Upper lobe of left lung (tissue), 6 donors: ENCODE data around the gene KCTD17. TPM values are rescaled to one million over a fixed set of nuclear protein-coding genes. Genes with fewer than 3 reads are reported as not detected.

ENCODE experiments used
- ATAC-seq, 2 donors: fragments of 200-7000 bp; cut with Tn5 transposase; one replicate each; pipeline ENCODE4 v1.9.1; 2022; ENCODE audit warnings: mild to moderate bottlenecking in 2 of 2, moderate library complexity in 2 of 2; ENCODE audit not compliant: low FRiP score in 2 of 2
- DNase-seq, 2 donors: peaks; one replicate each; pipeline ENCODE4 v3.0.0-alpha.2; 2019 to 2020
- H3K27ac ChIP-seq, 4 donors: fragments of 200-600 bp; sonication (generic); one replicate each; pipeline ENCODE4 v1.5.1; 2016 to 2019
- H3K27me3 ChIP-seq, 4 donors: fragments of 200-600 bp; sonication (generic); one replicate each; pipeline ENCODE4 v1.5.1; 2017 to 2019
- H3K36me3 ChIP-seq, 4 donors: fragments of 200-600 bp; sonication (generic); one replicate each; pipeline ENCODE4 v1.5.1; 2016 to 2019
- H3K4me1 ChIP-seq, 4 donors: fragments of 200-600 bp; sonication (generic); one replicate each; pipeline ENCODE4 v1.5.1; 2018 to 2019
- H3K4me3 ChIP-seq, 4 donors: fragments of 200-600 bp; sonication (generic); one replicate each; pipeline ENCODE4 v1.5.1; 2017 to 2019; ENCODE audit warnings: mild to moderate bottlenecking in 2 of 4, moderate library complexity in 1 of 4
- H3K9me3 ChIP-seq, 4 donors: fragments of 200-600 bp; sonication (generic); one replicate each; pipeline ENCODE4 v1.5.1; 2018 to 2019
- EP300 ChIP-seq, 4 donors: sonication (generic); formaldehyde crosslinking; IDR thresholded peaks; one replicate each; pipeline ENCODE4 v1.5.1; 2017; ENCODE audit warnings: antibody characterized with exemption in 4 of 4, control low read depth in 2 of 4
- POLR2A ChIP-seq, 4 donors: fragments of 450-650 bp; IDR thresholded peaks; one replicate each; pipeline ENCODE4 v1.5.1; 2016 to 2017; ENCODE audit warnings: antibody characterized with exemption in 4 of 4, mild to moderate bottlenecking in 2 of 4
- POLR2AphosphoS5 ChIP-seq, 2 donors: sonication (generic); formaldehyde crosslinking; IDR thresholded peaks; one replicate each; pipeline ENCODE4 v1.5.1; 2017; ENCODE audit warnings: antibody characterized with exemption in 2 of 2
- WGBS, 2 donors: methylation state at CpG; one replicate each; pipeline ENCODE4 v1.1.5; 2017 to 2018; 5-methylcytosine and 5-hydroxymethylcytosine counted together
- total RNA-seq, 6 donors: library from RNA; depleted of rRNA in 4 of 6; stranded (reverse); fragments of >200 nt in 4 of 6; gene quantifications; one replicate each; pipeline versions ENCODE4 v1.1.0 to v1.2.1, GENCODE V29; 2016 to 2021
- TF ChIP-seq, protein P1 (sequence below), 6 experiments: fragments of 450-650 bp in 4 of 6; fragments of 200-600 bp in 2 of 6; sonication (generic) in 2 of 6; IDR thresholded peaks; one replicate each; pipeline ENCODE4 v1.5.1; 2016 to 2019; ENCODE audit warnings: antibody characterized with exemption in 6 of 6
- donor health status: DM: no; HTN: no; CAD: no; lungs with moderate emphysema.
- donor health status: DM: no; HTN: yes; CAD: no; lungs with severe emphysema.

KCTD17 gene
- total RNA-seq, 6 donors from 2014 or later, result 9.0 to 30.4 (median 23.2) TPM

DNA sequence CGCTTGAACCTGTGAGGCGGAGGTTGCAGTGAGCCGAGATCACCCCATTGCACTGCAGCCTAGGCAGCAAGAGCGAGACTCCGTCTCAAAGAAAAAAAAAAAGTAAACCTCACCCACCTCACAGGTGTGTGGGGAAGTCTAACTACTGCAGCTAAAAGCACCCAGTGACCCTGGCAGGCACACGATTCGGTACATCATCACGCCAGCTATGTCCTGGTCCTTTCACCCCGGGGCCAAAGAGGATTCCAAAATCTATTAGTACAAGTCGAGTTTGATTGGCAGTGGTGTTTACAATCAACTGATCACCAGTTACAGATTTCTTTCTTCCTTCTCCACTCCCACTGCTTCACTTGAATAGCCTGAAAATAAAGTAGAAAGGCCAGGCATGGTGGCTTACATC, 38.6 kb upstream of the KCTD17 start:
- peaks cover 28 to 44% (median 37%) of the 10 kb centered on the region in 4 donors for H3K4me1 ChIP-seq
- no peaks in the 10 kb centered on the region for H3K27me3 ChIP-seq
- H3K4me3 ChIP-seq, result no peak overlapping the region
- 82 to 84% methylated on average over 10 of the region's 10 CpGs for WGBS, 2 donors
- DNase-seq, result no peak
- no peak for ATAC-seq
- H3K9me3 ChIP-seq, result no peaks in the 10 kb centered on the region
- TF ChIP-seq POLR2A (IDR thresholded peaks at IDR 0.05), result no peak
- TF ChIP-seq, protein P1, sequence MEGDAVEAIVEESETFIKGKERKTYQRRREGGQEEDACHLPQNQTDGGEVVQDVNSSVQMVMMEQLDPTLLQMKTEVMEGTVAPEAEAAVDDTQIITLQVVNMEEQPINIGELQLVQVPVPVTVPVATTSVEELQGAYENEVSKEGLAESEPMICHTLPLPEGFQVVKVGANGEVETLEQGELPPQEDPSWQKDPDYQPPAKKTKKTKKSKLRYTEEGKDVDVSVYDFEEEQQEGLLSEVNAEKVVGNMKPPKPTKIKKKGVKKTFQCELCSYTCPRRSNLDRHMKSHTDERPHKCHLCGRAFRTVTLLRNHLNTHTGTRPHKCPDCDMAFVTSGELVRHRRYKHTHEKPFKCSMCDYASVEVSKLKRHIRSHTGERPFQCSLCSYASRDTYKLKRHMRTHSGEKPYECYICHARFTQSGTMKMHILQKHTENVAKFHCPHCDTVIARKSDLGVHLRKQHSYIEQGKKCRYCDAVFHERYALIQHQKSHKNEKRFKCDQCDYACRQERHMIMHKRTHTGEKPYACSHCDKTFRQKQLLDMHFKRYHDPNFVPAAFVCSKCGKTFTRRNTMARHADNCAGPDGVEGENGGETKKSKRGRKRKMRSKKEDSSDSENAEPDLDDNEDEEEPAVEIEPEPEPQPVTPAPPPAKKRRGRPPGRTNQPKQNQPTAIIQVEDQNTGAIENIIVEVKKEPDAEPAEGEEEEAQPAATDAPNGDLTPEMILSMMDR (IDR thresholded peaks at IDR 0.05), result no peak
- no peak for TF ChIP-seq POLR2AphosphoS5 (IDR thresholded peaks at IDR 0.05)
- no peak for TF ChIP-seq EP300 (IDR thresholded peaks at IDR 0.05)
- H3K36me3 ChIP-seq, result peaks cover 0 to 14% (median 1%) of the 10 kb centered on the region in 4 donors
- no peak overlapping the region for H3K27ac ChIP-seq

DNA sequence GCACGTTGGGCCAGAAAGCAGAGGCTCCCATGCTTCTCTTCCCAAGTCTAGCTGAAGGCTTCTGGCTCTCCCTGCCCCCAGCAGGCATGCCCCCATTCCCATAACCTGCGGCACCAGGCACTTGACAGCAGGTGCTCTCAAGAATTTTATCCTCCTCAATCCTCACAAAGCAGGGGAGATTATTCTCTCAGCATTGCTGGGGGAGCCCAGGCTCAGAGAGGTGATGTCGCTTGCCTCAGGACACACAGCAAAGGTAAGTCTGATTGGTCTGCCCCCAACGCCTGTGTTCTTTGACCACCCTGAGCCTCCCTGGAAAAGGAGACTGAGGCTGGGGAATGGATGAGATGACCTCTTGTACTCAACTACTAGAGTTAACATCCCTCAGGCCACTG, 37.1 kb upstream of the KCTD17 start:
- Histone ChIP-seq H3K27me3 (no peaks in the 10 kb centered on the region), H3K27ac (no peak overlapping the region), H3K4me3 (no peak overlapping the region), H3K9me3 (no peaks in the 10 kb centered on the region), H3K4me1 (peaks cover 27 to 53% (median 38%) of the 10 kb centered on the region in 4 donors), H3K36me3 (peaks cover 0 to 14% (median 1%) of the 10 kb centered on the region in 4 donors)
- ATAC-seq, result no peak
- no peak for DNase-seq
- no peak for TF ChIP-seq POLR2A (IDR thresholded peaks at IDR 0.05)
- TF ChIP-seq, protein P1 (IDR thresholded peaks at IDR 0.05), result no peak
- TF ChIP-seq EP300 (IDR thresholded peaks at IDR 0.05), result no peak
- no peak for TF ChIP-seq POLR2AphosphoS5 (IDR thresholded peaks at IDR 0.05)
- 82 to 84% methylated on average over 4 of the region's 4 CpGs for WGBS, 2 donors

DNA sequence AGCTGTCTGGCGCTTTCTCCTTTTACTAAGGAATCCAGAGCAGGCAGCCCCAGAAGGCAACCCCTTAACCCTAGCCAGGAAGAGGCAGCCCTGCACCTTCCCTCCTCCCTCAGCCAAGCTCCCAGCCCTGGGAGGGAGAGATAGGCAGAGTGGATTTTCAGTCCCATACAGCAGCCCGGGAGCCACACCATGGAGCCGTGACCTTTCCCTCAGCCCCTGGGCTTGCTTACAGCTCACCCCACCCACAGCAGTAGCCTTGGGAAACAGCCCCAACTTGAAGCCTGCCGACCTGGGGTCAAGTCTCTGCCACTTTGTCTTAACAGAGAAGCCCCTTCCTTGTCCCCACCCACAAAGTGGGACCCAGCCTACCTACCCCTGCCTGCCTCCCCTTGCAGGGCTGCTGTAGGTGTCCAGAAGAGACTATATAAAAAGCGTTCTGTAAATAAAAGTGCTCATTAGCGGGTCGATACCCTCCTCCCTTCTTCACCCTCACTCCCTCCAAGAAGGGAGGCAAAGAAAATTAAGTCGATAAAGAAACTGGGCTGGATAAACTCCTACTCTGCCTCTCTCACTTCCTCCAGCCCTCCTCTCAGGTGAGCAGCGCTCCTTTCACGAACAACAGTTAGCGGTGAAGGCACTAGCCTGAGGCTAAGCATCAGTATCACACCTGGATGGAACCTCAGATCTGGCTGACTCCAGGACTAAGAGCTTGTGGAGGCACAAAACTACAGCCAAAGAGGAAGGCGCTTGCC, 36.5 kb upstream of the KCTD17 start:
- H3K4me3 ChIP-seq, result no peak overlapping the region
- WGBS, 2 donors, result 66 to 78% methylated on average over 10 to 12 of the region's 12 CpGs
- peaks cover 27 to 53% (median 38%) of the 10 kb centered on the region in 4 donors for H3K4me1 ChIP-seq
- no peaks in the 10 kb centered on the region for H3K9me3 ChIP-seq
- TF ChIP-seq, protein P1 (IDR thresholded peaks at IDR 0.05), result no peak
- TF ChIP-seq POLR2A (IDR thresholded peaks at IDR 0.05) (no peak), EP300 (IDR thresholded peaks at IDR 0.05) (no peak), POLR2AphosphoS5 (IDR thresholded peaks at IDR 0.05) (no peak)
- peaks cover 0 to 14% (median 1%) of the 10 kb centered on the region in 4 donors for H3K36me3 ChIP-seq
- no peak overlapping the region for H3K27ac ChIP-seq
- no peaks in the 10 kb centered on the region for H3K27me3 ChIP-seq
- ATAC-seq (no peak), DNase-seq (no peak)

DNA sequence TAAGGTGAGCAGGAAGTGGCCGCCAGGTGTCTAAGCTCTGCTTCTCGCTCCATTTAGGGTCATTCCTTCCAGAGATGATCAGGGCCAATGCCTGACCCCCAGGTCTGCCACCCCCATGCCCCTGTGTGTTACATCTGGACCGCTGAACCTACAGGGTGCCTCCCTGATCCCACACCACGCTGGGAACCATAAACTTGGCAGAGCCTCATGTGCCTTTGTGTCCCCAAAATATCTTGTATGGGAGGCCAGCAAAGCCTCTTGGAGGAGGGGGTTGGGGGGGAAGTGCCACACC, 36.0 kb upstream of the KCTD17 start:
- ATAC-seq, result no peak
- no peaks in the 10 kb centered on the region for H3K27me3 ChIP-seq
- H3K27ac ChIP-seq, result no peak overlapping the region
- H3K4me3 ChIP-seq, result no peak overlapping the region
- H3K36me3 ChIP-seq, result peaks cover 0 to 14% (median 1%) of the 10 kb centered on the region in 4 donors
- H3K4me1 ChIP-seq, result peaks cover 32 to 58% (median 42%) of the 10 kb centered on the region in 4 donors
- TF ChIP-seq, protein P1 (IDR thresholded peaks at IDR 0.05), result no peak
- TF ChIP-seq POLR2AphosphoS5 (IDR thresholded peaks at IDR 0.05) (no peak), EP300 (IDR thresholded peaks at IDR 0.05) (no peak), POLR2A (IDR thresholded peaks at IDR 0.05) (no peak)
- no peak for DNase-seq
- 80 to 83% methylated on average over 4 of the region's 4 CpGs for WGBS, 2 donors
- H3K9me3 ChIP-seq, result no peaks in the 10 kb centered on the region
